Adrenal gland (tissue), 12 donors: ENCODE measurements around the gene PGRMC2. TPM values are rescaled to one million over a fixed set of nuclear protein-coding genes. Genes with fewer than 3 reads are reported as not detected.

Experiments used
- DNase-seq, 7 donors: peaks; one replicate each; pipeline ENCODE4 v3.0.0-alpha.2; 2019 to 2020
- H3K27ac ChIP-seq, 5 donors: fragments of 200-600 bp; sonication (generic) in 4 of 5; 1 replicate in 3 of 5; 2 replicates in 2 of 5; pipeline versions ENCODE4 v1.5.1 to v1.8.0; 2016 to 2020; ENCODE audit warnings: mild to moderate bottlenecking in 1 of 5
- H3K27me3 ChIP-seq: fragments of 200-600 bp; 2 replicates; pipeline ENCODE4 v1.8.0; 2021
- H3K36me3 ChIP-seq, 2 donors: fragments of 200-600 bp; replicated peaks in 1 of 2; 1 replicate in 1 of 2; 2 replicates in 1 of 2; pipeline versions ENCODE4 v1.5.1 to v1.8.0; 2018 to 2022
- H3K4me1 ChIP-seq, 2 donors: fragments of 200-600 bp; replicated peaks in 1 of 2; 1 replicate in 1 of 2; 2 replicates in 1 of 2; pipeline versions ENCODE4 v1.5.1 to v1.8.0; 2018 to 2021
- H3K4me3 ChIP-seq, 4 donors: fragments of 200-600 bp; sonication (generic) in 3 of 4; one replicate each; pipeline ENCODE4 v1.5.1; 2016 to 2018
- H3K9me3 ChIP-seq, 3 donors: fragments of 200-600 bp; sonication (generic) in 1 of 3; replicated peaks in 1 of 3; 1 replicate in 2 of 3; 2 replicates in 1 of 3; pipeline versions ENCODE4 v1.5.1 to v1.8.0; 2016 to 2021
- CTCF ChIP-seq, 6 experiments: fragments of 450-650 bp in 4 of 6; fragments of 200-600 bp in 2 of 6; sonication (generic) in 1 of 6; IDR thresholded peaks; 1 replicate in 5 of 6; 2 replicates in 1 of 6; pipeline versions ENCODE4 v1.5.1 to v1.8.0; 2016 to 2021; ENCODE audit warnings: antibody characterized with exemption in 6 of 6, mild to moderate bottlenecking in 2 of 6, moderate library complexity in 1 of 6
- POLR2A ChIP-seq, 2 donors: fragments of 450-650 bp; IDR thresholded peaks; one replicate each; pipeline ENCODE4 v1.6.1; 2017; ENCODE audit warnings: antibody characterized with exemption in 2 of 2, mild to moderate bottlenecking in 2 of 2, moderate library complexity in 1 of 2
- WGBS, 4 donors: extraction: QIAGEN DNeasy Blood & Tissue Kit in 2 of 4; methylation state at CpG; one replicate each; pipeline versions ENCODE4 v1.1.5 to v1.1.7; 2013 to 2017; 5-methylcytosine and 5-hydroxymethylcytosine counted together
- intact Hi-C, 2 donors: fragments of 100-400 bp; cut with DNase I; formaldehyde crosslinking; loops; one replicate each; pipeline versions ENCODE4 v1.14.1 to v1.15.0; 2022 to 2023
- polyA plus RNA-seq, 3 donors: library from polyadenylated mRNA; stranded (reverse); fragments of 200-250 nt in 2 of 3; fragments of 350-450 nt in 1 of 3; fragmentation: Illumina TruSeq in 1 of 3; extraction: RNeasy Lipid Tissue Mini Kit (QIAGEN cat#74804) in 1 of 3; gene quantifications; one replicate each; pipeline ENCODE4 v1.2.3, GENCODE V29; 2013 to 2014
- total RNA-seq, 9 donors: library from RNA; depleted of rRNA in 4 of 9; stranded (reverse); fragments of >200 nt in 4 of 9; fragments of 120-200 nt in 1 of 9; fragmentation: NEBNext Ultra II Directional in 1 of 9; extraction: Animal tissue kit (Norgen Biotek cat#: 25700) in 1 of 9; gene quantifications; one replicate each; pipeline versions ENCODE4 v1.1.0 to v1.2.4, GENCODE V29; 2013 to 2023
- donor health status: healthy with polysubstance abuse.
- donor health status: Bipolar disorder and iron deficiency.
- donor health status: DM: yes; HTN: yes; CAD: no.
- donor health status: DM: no; HTN: no; CAD: no.
- donor health status: DM: no; HTN: no; CAD: no.
- donor health status: DM: yes; HTN: yes; CAD: no.

PGRMC2 gene
- total and polyA plus RNA-seq, 12 donors: 22.9 to 152 (median 43.8) TPM

GRCh38 chr4:128298146-128298758, 10.6 kb upstream of the PGRMC2 start:
- Histone ChIP-seq H3K4me3 (no peak overlapping the region), H3K4me1 (no peaks in the 10 kb centered on the region), H3K27ac (no peak overlapping the region), H3K27me3 (no peaks in the 10 kb centered on the region), H3K9me3 (no peaks in the 10 kb centered on the region), H3K36me3 (no peaks in the 10 kb centered on the region)
- no peak for DNase-seq
- intact Hi-C loops: no loop called here
- WGBS, 4 donors: 93 to 96% (median 95%) methylated on average over 7 of the region's 7 CpGs
- TF ChIP-seq POLR2A (IDR thresholded peaks at IDR 0.05) (no peak), CTCF (IDR thresholded peaks at IDR 0.05) (no peak)

GRCh38 chr4:128295255-128295654, 7.6 kb upstream of the PGRMC2 start:
- no peaks in the 10 kb centered on the region for H3K4me1 ChIP-seq

GRCh38 chr4:128294464-128294863, 6.9 kb upstream of the PGRMC2 start:
- no peaks in the 10 kb centered on the region for H3K36me3 ChIP-seq
- intact Hi-C loops: no loop called here
- TF ChIP-seq CTCF (IDR thresholded peaks at IDR 0.05) (no peak), POLR2A (IDR thresholded peaks at IDR 0.05) (no peak)
- no peaks in the 10 kb centered on the region for H3K9me3 ChIP-seq
- H3K4me3 ChIP-seq: no peak overlapping the region
- DNase-seq: no peak
- 64 to 87% (median 79%) methylated on average over 3 of the region's 3 CpGs for WGBS, 4 donors
- no peak overlapping the region for H3K27ac ChIP-seq
- H3K27me3 ChIP-seq: no peaks in the 10 kb centered on the region
- H3K4me1 ChIP-seq: no peaks in the 10 kb centered on the region

More at GRCh38 chr4:128295255-128295654, 7.6 kb upstream of the PGRMC2 start:
- H3K4me3 ChIP-seq: no peak overlapping the region
- H3K9me3 ChIP-seq: no peaks in the 10 kb centered on the region
- H3K27ac ChIP-seq: no peak overlapping the region
- no peak for DNase-seq
- H3K27me3 ChIP-seq: no peaks in the 10 kb centered on the region
- WGBS, 4 donors: 82 to 92% (median 86%) methylated on average over 2 of the region's 2 CpGs
- no peaks in the 10 kb centered on the region for H3K36me3 ChIP-seq
- intact Hi-C loops: no loop called here
- no peak for TF ChIP-seq CTCF (IDR thresholded peaks at IDR 0.05)
- TF ChIP-seq POLR2A (IDR thresholded peaks at IDR 0.05): no peak

- WGBS, 4 donors: 78 to 87% (median 79%) methylated on average over 2 of the region's 2 CpGs
- Histone ChIP-seq H3K4me3 (no peak overlapping the region), H3K27ac (no peak overlapping the region), H3K36me3 (no peaks in the 10 kb centered on the region), H3K4me1 (peaks cover 0 to 6% of the 10 kb centered on the region in 2 donors), H3K27me3 (no peaks in the 10 kb centered on the region), H3K9me3 (no peaks in the 10 kb centered on the region)
- no peak for TF ChIP-seq CTCF (IDR thresholded peaks at IDR 0.05)
- no peak for TF ChIP-seq POLR2A (IDR thresholded peaks at IDR 0.05)
- intact Hi-C loops: no loop called here
- no peak for DNase-seq
Observed at GRCh38 chr4:128292349-128292748, 4.7 kb upstream of the PGRMC2 start.
